Esophagus muscularis mucosa (tissue), 4 donors: ENCODE results near the gene AFAP1L2. TPM values are rescaled to one million over a fixed set of nuclear protein-coding genes. Genes with fewer than 3 reads are reported as not detected.

Experiments
- DNase-seq: peaks from one replicate; pipeline ENCODE4 v3.0.0-alpha.2; 2017; ENCODE audit errors: extremely low spot score
- H3K27ac ChIP-seq, 4 donors: fragments of 200-600 bp; sonication (generic); replicated peaks in 1 of 4; 1 replicate in 3 of 4; 2 replicates in 1 of 4; pipeline ENCODE4 v1.5.1; 2016 to 2019; ENCODE audit warnings: mild to moderate bottlenecking in 1 of 4
- H3K27me3 ChIP-seq, 4 donors: fragments of 200-600 bp; sonication (generic); one replicate each; pipeline versions ENCODE4 v1.5.1 to v1.6.0; 2016 to 2019
- H3K36me3 ChIP-seq, 4 donors: fragments of 200-600 bp; sonication (generic); one replicate each; pipeline ENCODE4 v1.5.1; 2016 to 2019
- H3K4me1 ChIP-seq, 4 donors: fragments of 200-600 bp; sonication (generic); one replicate each; pipeline ENCODE4 v1.5.1; 2016 to 2019
- H3K4me3 ChIP-seq, 4 donors: fragments of 200-600 bp; sonication (generic); 1 replicate in 2 of 4; 2 replicates in 2 of 4; pipeline ENCODE4 v1.5.1; 2016 to 2019; ENCODE audit warnings: mild to moderate bottlenecking in 4 of 4, moderate library complexity in 1 of 4
- H3K9me3 ChIP-seq, 4 donors: fragments of 200-600 bp; sonication (generic); 1 replicate in 3 of 4; 2 replicates in 1 of 4; pipeline ENCODE4 v1.5.1; 2016 to 2019
- EP300 ChIP-seq: sonication (generic); formaldehyde crosslinking; IDR thresholded peaks from one replicate; pipeline ENCODE4 v1.6.1; 2017; ENCODE audit warnings: antibody characterized with exemption
- POLR2A ChIP-seq: fragments of 450-650 bp; IDR thresholded peaks from one replicate; pipeline ENCODE4 v1.6.1; 2017; ENCODE audit warnings: antibody characterized with exemption, moderate library complexity, mild to moderate bottlenecking, low read depth
- POLR2AphosphoS5 ChIP-seq, 2 donors: sonication (generic); formaldehyde crosslinking; IDR thresholded peaks; one replicate each; pipeline ENCODE4 v1.6.1; 2017; ENCODE audit warnings: antibody characterized with exemption in 2 of 2
- WGBS: methylation state at CpG from one replicate; pipeline ENCODE4 v1.1.5; 2018; 5-methylcytosine and 5-hydroxymethylcytosine counted together
- intact Hi-C: fragments of 100-400 bp; cut with DNase I; formaldehyde crosslinking; loops from one replicate; pipeline ENCODE4 v1.15.1; 2023
- total RNA-seq, 4 donors: library from RNA; depleted of rRNA; stranded (reverse); fragments of >200 nt; gene quantifications; one replicate each; pipeline versions ENCODE4 v1.1.0 to v1.2.1, GENCODE V29; 2016
- TF ChIP-seq, protein P1 (sequence below), 3 experiments: fragments of 200-600 bp in 2 of 3; fragments of 450-650 bp in 1 of 3; sonication (generic) in 2 of 3; IDR thresholded peaks; one replicate each; pipeline ENCODE4 v1.5.1; 2017 to 2019; ENCODE audit warnings: antibody characterized with exemption in 3 of 3, mild to moderate bottlenecking in 2 of 3, moderate library complexity in 1 of 3

Gene AFAP1L2
- total RNA-seq, 4 donors from 2014 or later = 18.5 to 23.2 (median 19.9) TPM

GRCh38 chr10:114384601-114385000 lies 19.7 kb downstream of the AFAP1L2 start:
- H3K27ac ChIP-seq = peak overlapping the region in 1 of 4 donors; percentile 39
- no peaks in the 10 kb centered on the region for H3K9me3 ChIP-seq
- DNase-seq = no peak
- H3K36me3 ChIP-seq = peaks cover 0 to 3% (median 0%) of the 10 kb centered on the region in 4 donors
- H3K27me3 ChIP-seq = no peaks in the 10 kb centered on the region
- intact Hi-C loops = no loop called here
- TF ChIP-seq, protein P1, sequence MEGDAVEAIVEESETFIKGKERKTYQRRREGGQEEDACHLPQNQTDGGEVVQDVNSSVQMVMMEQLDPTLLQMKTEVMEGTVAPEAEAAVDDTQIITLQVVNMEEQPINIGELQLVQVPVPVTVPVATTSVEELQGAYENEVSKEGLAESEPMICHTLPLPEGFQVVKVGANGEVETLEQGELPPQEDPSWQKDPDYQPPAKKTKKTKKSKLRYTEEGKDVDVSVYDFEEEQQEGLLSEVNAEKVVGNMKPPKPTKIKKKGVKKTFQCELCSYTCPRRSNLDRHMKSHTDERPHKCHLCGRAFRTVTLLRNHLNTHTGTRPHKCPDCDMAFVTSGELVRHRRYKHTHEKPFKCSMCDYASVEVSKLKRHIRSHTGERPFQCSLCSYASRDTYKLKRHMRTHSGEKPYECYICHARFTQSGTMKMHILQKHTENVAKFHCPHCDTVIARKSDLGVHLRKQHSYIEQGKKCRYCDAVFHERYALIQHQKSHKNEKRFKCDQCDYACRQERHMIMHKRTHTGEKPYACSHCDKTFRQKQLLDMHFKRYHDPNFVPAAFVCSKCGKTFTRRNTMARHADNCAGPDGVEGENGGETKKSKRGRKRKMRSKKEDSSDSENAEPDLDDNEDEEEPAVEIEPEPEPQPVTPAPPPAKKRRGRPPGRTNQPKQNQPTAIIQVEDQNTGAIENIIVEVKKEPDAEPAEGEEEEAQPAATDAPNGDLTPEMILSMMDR (IDR thresholded peaks at IDR 0.05) = no peak
- no peak for TF ChIP-seq POLR2AphosphoS5 (IDR thresholded peaks at IDR 0.05)
- H3K4me3 ChIP-seq = no peak overlapping the region
- WGBS = 74% methylated on average over 4 of the region's 5 CpGs
- H3K4me1 ChIP-seq = peaks cover 7 to 45% (median 41%) of the 10 kb centered on the region in 4 donors

DNA sequence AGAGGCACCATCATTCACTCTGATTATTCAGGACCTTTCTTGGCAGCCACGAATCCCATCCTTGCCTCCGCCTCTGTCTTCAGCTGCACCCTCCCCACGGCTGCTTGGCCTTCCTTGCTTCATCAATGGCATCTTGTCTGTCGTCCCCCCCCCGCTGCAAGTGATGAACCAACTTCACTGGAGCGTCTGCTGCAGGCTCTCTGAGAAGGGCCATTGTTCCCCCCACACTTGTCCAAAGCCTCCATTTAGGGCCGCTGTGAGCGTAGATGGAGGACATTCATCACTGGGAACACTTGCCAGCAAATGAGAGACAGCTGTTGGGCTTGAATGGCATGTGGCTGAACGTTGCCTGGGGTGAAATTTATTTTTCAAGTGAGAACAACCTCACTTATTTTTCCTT lies 20.1 kb downstream of the AFAP1L2 start:
- no peak overlapping the region for H3K4me3 ChIP-seq
- DNase-seq = no peak
- H3K4me1 ChIP-seq = peaks cover 3 to 44% (median 39%) of the 10 kb centered on the region in 4 donors
- WGBS = 81% methylated on average over 9 of the region's 9 CpGs
- no peaks in the 10 kb centered on the region for H3K9me3 ChIP-seq
- TF ChIP-seq POLR2AphosphoS5 (IDR thresholded peaks at IDR 0.05) (no peak), POLR2A (no peak), EP300 (no peak)
- TF ChIP-seq, protein P1 (IDR thresholded peaks at IDR 0.05) = no peak
- H3K36me3 ChIP-seq = peaks cover 0 to 3% (median 0%) of the 10 kb centered on the region in 4 donors
- intact Hi-C loops = no loop called here
- H3K27me3 ChIP-seq = no peaks in the 10 kb centered on the region
- peak overlapping the region in 1 of 4 donors; percentile 39 for H3K27ac ChIP-seq

DNA sequence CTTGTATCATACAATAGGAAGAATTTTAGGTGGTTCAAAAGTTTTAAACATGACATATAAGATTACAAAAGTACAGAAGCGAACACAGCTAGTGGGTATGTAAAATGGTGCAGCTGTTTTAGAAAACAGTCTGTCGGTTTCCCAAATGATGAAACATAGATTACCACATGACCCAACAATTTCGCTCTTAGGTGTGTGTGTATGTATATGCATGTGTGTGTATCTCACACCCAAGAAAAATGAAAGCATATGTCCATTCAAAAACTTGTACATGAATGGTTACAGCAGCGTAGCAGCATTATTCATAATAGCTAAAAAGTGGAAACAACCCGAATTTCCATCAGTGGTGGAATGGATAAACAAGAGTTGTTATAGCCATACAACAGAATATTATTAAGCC lies 23.5 kb downstream of the AFAP1L2 start:
- 93% methylated on average over 5 of the region's 5 CpGs for WGBS
- Histone ChIP-seq H3K36me3 (peaks cover 0 to 3% (median 0%) of the 10 kb centered on the region in 4 donors), H3K27ac (no peak overlapping the region), H3K4me1 (peaks cover 0 to 33% (median 20%) of the 10 kb centered on the region in 4 donors), H3K9me3 (no peaks in the 10 kb centered on the region), H3K4me3 (no peak overlapping the region), H3K27me3 (no peaks in the 10 kb centered on the region)
- TF ChIP-seq, protein P1 (IDR thresholded peaks at IDR 0.05) = no peak
- TF ChIP-seq POLR2A (no peak), POLR2AphosphoS5 (IDR thresholded peaks at IDR 0.05) (no peak), EP300 (no peak)
- no peak for DNase-seq
- intact Hi-C loops = no loop called here

DNA sequence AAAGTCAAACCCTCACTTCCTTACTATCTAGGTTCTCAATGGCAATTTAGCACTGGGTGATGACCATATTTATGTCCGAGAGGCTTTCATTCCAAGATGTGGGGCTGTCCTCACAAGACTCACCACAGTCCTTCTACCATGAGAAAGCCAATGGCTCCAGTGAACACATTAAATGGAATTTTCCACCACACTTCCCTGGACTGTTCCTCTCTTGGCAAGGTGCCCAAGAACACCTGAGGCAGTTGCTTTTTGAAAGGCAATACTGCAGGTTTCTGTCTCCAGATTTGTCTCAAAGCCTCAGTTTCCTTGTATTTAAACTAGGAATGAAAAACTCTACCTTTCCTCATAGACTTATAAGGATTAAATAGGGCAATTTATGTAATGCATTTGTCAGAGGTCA lies 24.2 kb downstream of the AFAP1L2 start:
- WGBS = 100% methylated on average over 1 of the region's 1 CpG
- Histone ChIP-seq H3K36me3 (peaks cover 0 to 3% (median 0%) of the 10 kb centered on the region in 4 donors), H3K4me3 (no peak overlapping the region), H3K9me3 (no peaks in the 10 kb centered on the region), H3K27ac (peak overlapping the region in 2 of 4 donors; percentile 28 to 45), H3K27me3 (no peaks in the 10 kb centered on the region), H3K4me1 (peaks cover 0 to 32% (median 16%) of the 10 kb centered on the region in 4 donors)
- intact Hi-C loops = no loop called here
- DNase-seq = no peak
- TF ChIP-seq POLR2AphosphoS5 (IDR thresholded peaks at IDR 0.05) (no peak), POLR2A (no peak), EP300 (no peak)
- TF ChIP-seq, protein P1 (IDR thresholded peaks at IDR 0.05) = no peak

DNA sequence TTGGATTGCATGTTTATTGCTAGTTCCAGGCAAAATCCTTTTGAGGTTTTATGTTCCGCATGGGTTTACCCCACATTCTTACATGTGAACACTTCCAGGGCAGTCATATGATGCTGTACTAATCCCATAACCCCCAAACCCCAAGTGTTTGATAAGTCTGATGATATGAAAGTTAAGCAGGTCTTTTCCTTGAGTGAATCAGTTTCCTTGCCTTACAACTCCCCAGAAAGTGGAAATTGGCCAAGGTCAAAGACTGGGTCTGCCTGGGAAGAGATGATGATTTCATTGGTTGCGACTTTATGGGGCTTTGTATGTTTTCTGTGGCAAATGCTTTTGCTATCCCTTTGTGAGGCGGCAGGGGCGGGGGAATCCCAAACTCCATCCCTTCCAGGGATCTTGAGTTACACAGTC lies 24.7 kb downstream of the AFAP1L2 start:
- DNase-seq = no peak
- intact Hi-C loops = no loop called here
- H3K27me3 ChIP-seq = no peaks in the 10 kb centered on the region
- no peak for TF ChIP-seq POLR2AphosphoS5 (IDR thresholded peaks at IDR 0.05)
- TF ChIP-seq, protein P1 (IDR thresholded peaks at IDR 0.05) = no peak
- TF ChIP-seq POLR2A = no peak
- no peak for TF ChIP-seq EP300
- H3K9me3 ChIP-seq = no peaks in the 10 kb centered on the region
- H3K36me3 ChIP-seq = peaks cover 0 to under 1% (median 0%) of the 10 kb centered on the region in 4 donors
- peak overlapping the region in 3 of 4 donors; percentile 2 to 45 (median 28) for H3K27ac ChIP-seq
- no peak overlapping the region for H3K4me3 ChIP-seq
- WGBS = 62% methylated on average over 3 of the region's 4 CpGs
- H3K4me1 ChIP-seq = peaks cover 0 to 32% (median 17%) of the 10 kb centered on the region in 4 donors
